Gastroesophageal sphincter (tissue), 3 donors: ENCODE measurements around the gene GALNT7.

Experiments used
- CTCF ChIP-seq, 4 experiments: fragments of 200-600 bp in 2 of 4; fragments of 450-650 bp in 2 of 4; sonication (generic) in 1 of 4; IDR thresholded peaks; one replicate each; pipeline ENCODE4 v1.5.1; 2017 to 2019; ENCODE audit warnings: antibody characterized with exemption in 4 of 4, mild to moderate bottlenecking in 2 of 4, moderate library complexity in 2 of 4
- EP300 ChIP-seq: sonication (generic); formaldehyde crosslinking; IDR thresholded peaks from one replicate; pipeline ENCODE4 v1.6.1; 2017; ENCODE audit warnings: antibody characterized with exemption, mild to moderate bottlenecking
- POLR2A ChIP-seq, 2 donors: fragments of 450-650 bp; IDR thresholded peaks; one replicate each; pipeline ENCODE4 v1.6.1; 2017; ENCODE audit warnings: antibody characterized with exemption in 2 of 2, mild to moderate bottlenecking in 2 of 2, moderate library complexity in 1 of 2
- POLR2AphosphoS5 ChIP-seq: sonication (generic); formaldehyde crosslinking; IDR thresholded peaks from one replicate; pipeline ENCODE4 v1.6.1; 2017; ENCODE audit warnings: antibody characterized with exemption

GRCh38 chr4:173288296-173288695 is 119.7 kb downstream of the GALNT7 start:
- TF ChIP-seq POLR2A (IDR thresholded peaks at IDR 0.05) (no peak), CTCF (IDR thresholded peaks at IDR 0.05) (peak; percentile 34 to 57 (median 52)), EP300 (no peak), POLR2AphosphoS5 (no peak)
